ENCODE data around the gene NT5C2.

GRCh38 chr10:103130910-103131309 is 62.2 kb downstream of the NT5C2 start:
- TF ChIP-seq CTCF (IDR thresholded peaks at IDR 0.05 in 4 of 5, conservative IDR thresholded peaks at IDR 0.05 in 1 of 5) (no peak), POLR2A (IDR thresholded peaks at IDR 0.05) (no peak)
